Endodermal cell (in vitro differentiated cells): Measurements from ENCODE around the gene HYCC2. TPM values are rescaled to one million over a fixed set of nuclear protein-coding genes. Genes with fewer than 3 reads are reported as not detected.

Source experiments
- DNase-seq: peaks from one replicate; pipeline ENCODE4 v3.0.0-alpha.2; 2017
- H3K27ac ChIP-seq: 2 replicates; pipeline ENCODE4 v1.5.1; 2013; ENCODE audit warnings: mild to moderate bottlenecking, low read depth, low read length, moderate library complexity
- H3K27me3 ChIP-seq: 2 replicates; pipeline ENCODE4 v1.6.1; 2013; ENCODE audit warnings: mild to moderate bottlenecking, low read length, moderate library complexity; ENCODE audit not compliant: insufficient read depth, control insufficient read depth, poor library complexity, severe bottlenecking
- H3K36me3 ChIP-seq: 2 replicates; pipeline ENCODE4 v1.7.0; 2013; ENCODE audit warnings: mild to moderate bottlenecking, low read length, moderate library complexity; ENCODE audit not compliant: control insufficient read depth, insufficient read depth
- H3K4me1 ChIP-seq: one replicate; pipeline ENCODE4 v1.7.0; 2013; ENCODE audit warnings: low read length; ENCODE audit not compliant: control insufficient read depth, insufficient read depth
- H3K4me3 ChIP-seq: 2 replicates; pipeline ENCODE4 v1.5.1; 2013; ENCODE audit warnings: mild to moderate bottlenecking, low read length, moderate library complexity
- H3K9ac ChIP-seq: 2 replicates; pipeline ENCODE4 v1.6.1; 2013; ENCODE audit warnings: mild to moderate bottlenecking, low read length, moderate library complexity; ENCODE audit not compliant: poor library complexity, severe bottlenecking; ENCODE audit errors: extremely low read depth
- H3K9me3 ChIP-seq: 2 replicates; pipeline ENCODE4 v1.6.1; 2013; ENCODE audit warnings: mild to moderate bottlenecking, low read length, moderate library complexity; ENCODE audit not compliant: control insufficient read depth
- H3K27ac Mint-ChIP-seq: 2 replicates; pipeline ENCODE4 v1.8.0; 2020; ENCODE audit warnings: mixed read lengths
- H3K27me3 Mint-ChIP-seq: 2 replicates; pipeline ENCODE4 v1.8.0; 2021; ENCODE audit warnings: mild to moderate bottlenecking, mixed read lengths; ENCODE audit not compliant: insufficient read depth
- H3K36me3 Mint-ChIP-seq: 2 replicates; pipeline ENCODE4 v1.8.0; 2020; ENCODE audit warnings: low read depth, mixed read lengths
- H3K4me1 Mint-ChIP-seq: 2 replicates; pipeline ENCODE4 v1.8.0; 2020; ENCODE audit warnings: mixed read lengths
- H3K4me3 Mint-ChIP-seq: 2 replicates; pipeline ENCODE4 v1.8.0; 2020; ENCODE audit warnings: mild to moderate bottlenecking, moderate library complexity, mixed read lengths
- H3K9me3 Mint-ChIP-seq: 2 replicates; pipeline ENCODE4 v1.8.0; 2020; ENCODE audit warnings: mild to moderate bottlenecking, mixed read lengths
- WGBS, 2 experiments: methylation state at CpG; one replicate each; pipeline versions ENCODE4 v1.1.5 to v1.1.7; 2013; ENCODE audit warnings: missing lambda C conversion rate in 2 of 2, mixed read lengths in 1 of 2; ENCODE audit not compliant: insufficient coverage in 1 of 2, insufficient read length in 1 of 2; 5-methylcytosine and 5-hydroxymethylcytosine counted together
- long read RNA-seq, 4 experiments: library from polyadenylated mRNA in 2 of 4; library from RNA in 1 of 4; library from capped mRNA in 1 of 4; stranded (forward) in 3 of 4; unstranded in 1 of 4; transcript quantifications; one replicate each; pipeline ENCODE4 v2.0.0, GENCODE V29; 2020 to 2021; ENCODE audit warnings: inconsistent platforms in 1 of 4
- polyA plus RNA-seq, 2 experiments: library from polyadenylated mRNA; stranded (reverse); fragments of 50-300 nt; gene quantifications; one replicate each; pipeline ENCODE4 v1.2.3, GENCODE V29; 2013
- total RNA-seq, 2 donors: library from RNA; stranded (reverse); fragmentation: NEBNext Ultra II Directional in 1 of 2; extraction: Animal tissue kit (Norgen Biotek cat#: 25700) in 1 of 2; gene quantifications; 2 replicates in 1 of 2; 3 replicates in 1 of 2; pipeline ENCODE4 v1.2.1, GENCODE V29; 2021
- TF ChIP-seq, protein P1 (sequence below): fragments of 200-600 bp; sonication (generic); conservative IDR thresholded peaks from 2 replicates; pipeline ENCODE4 v1.5.0; 2021; ENCODE audit warnings: antibody characterized with exemption, mild to moderate bottlenecking

Gene HYCC2
- 10 to 100 TPM; 18.8 to 47.6 TPM for total RNA-seq
- 7.6 TPM for polyA plus RNA-seq (2013, experiment 1 of 2)
- 7.5 TPM for polyA plus RNA-seq (2013, experiment 2 of 2)
- long read RNA-seq, experiment 1, partial matches to known transcripts, result 1 of 11 reads
- long read RNA-seq, experiment 1, other reads (novel, unspliced or antisense), result 10 of 11 reads
- long read RNA-seq, experiment 2, full-length matches to known transcripts, result 21 of 90 reads
- long read RNA-seq, experiment 2, partial matches to known transcripts, result 18 of 90 reads
- long read RNA-seq, experiment 2, other reads (novel, unspliced or antisense), result 51 of 90 reads
- long read RNA-seq, experiment 3, full-length matches to known transcripts, result 36 of 87 reads
- long read RNA-seq, experiment 3, partial matches to known transcripts, result 8 of 87 reads
- long read RNA-seq, experiment 3, other reads (novel, unspliced or antisense), result 43 of 87 reads
- long read RNA-seq, experiment 4, partial matches to known transcripts, result 2 of 15 reads
- long read RNA-seq, experiment 4, other reads (novel, unspliced or antisense), result 13 of 15 reads

DNA sequence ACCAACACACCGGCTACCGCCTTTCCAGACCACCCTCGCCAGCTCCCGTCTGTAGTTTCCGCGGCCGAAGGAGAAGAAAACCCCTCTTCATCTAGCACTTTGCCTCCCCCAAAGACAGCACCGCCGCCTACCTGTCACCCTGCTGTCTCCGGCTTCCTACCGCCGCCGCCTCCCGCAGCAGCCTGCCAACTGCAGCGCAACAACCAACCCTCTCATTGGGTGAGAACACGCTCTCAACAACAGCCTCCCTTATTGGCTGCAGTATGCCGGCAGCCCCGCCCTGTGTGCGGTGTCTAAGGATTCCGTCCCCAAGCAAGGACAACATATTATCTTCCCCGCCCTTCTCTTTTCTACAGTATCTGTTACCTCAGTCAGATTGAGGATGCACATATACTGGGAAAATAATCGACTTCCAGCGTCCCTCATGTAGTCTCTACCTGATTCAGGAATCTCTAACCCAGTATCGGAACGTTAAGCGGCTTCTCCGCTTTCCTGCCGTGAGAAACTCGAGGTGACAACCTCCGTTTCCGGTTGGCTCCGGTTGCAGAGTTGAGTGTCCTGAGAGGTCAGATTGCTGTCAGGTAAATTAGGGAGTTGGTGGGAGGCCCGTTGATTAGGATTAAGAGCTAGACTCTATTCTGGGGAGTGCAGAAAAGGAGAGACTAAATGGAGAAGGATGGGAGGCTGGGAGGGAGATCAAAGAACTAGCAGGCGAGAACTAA, at the start of gene HYCC2, which contains the start of gene NDUFB3:
HYCC2 (minus strand) TSS at position 193 of the 722 bp plus-strand sequence. CDS start 47,662 bp downstream, outside the sequence.
NDUFB3 (plus strand) TSS at position 523 of the 722 bp plus-strand sequence. CDS start 6,882 bp downstream, outside the sequence.
- Histone ChIP-seq H3K9me3 (no peaks in the 10 kb centered on the region), H3K27ac (peak within 1 kb of the TSS; percentile 62), H3K36me3 (no peaks in the 10 kb centered on the region), H3K4me1 (no peaks in the 10 kb centered on the region), H3K27me3 (no peaks in the 10 kb centered on the region), H3K9ac (peak within 1 kb of the TSS; percentile 76), H3K4me3 (peak within 1 kb of the TSS; percentile 99)
- H3K27ac Mint-ChIP-seq, result peak within 1 kb of the TSS; percentile 95
- no peaks in the 10 kb centered on the region for H3K36me3 Mint-ChIP-seq
- WGBS, 2 experiments, result 0 to 1% methylated on average over 15 to 34 of the region's 34 CpGs
- H3K4me3 Mint-ChIP-seq, result peak within 1 kb of the TSS; percentile 98
- H3K4me1 Mint-ChIP-seq, result peaks cover 22% of the 10 kb centered on the region
- H3K9me3 Mint-ChIP-seq, result no peaks in the 10 kb centered on the region
- TF ChIP-seq, protein P1, sequence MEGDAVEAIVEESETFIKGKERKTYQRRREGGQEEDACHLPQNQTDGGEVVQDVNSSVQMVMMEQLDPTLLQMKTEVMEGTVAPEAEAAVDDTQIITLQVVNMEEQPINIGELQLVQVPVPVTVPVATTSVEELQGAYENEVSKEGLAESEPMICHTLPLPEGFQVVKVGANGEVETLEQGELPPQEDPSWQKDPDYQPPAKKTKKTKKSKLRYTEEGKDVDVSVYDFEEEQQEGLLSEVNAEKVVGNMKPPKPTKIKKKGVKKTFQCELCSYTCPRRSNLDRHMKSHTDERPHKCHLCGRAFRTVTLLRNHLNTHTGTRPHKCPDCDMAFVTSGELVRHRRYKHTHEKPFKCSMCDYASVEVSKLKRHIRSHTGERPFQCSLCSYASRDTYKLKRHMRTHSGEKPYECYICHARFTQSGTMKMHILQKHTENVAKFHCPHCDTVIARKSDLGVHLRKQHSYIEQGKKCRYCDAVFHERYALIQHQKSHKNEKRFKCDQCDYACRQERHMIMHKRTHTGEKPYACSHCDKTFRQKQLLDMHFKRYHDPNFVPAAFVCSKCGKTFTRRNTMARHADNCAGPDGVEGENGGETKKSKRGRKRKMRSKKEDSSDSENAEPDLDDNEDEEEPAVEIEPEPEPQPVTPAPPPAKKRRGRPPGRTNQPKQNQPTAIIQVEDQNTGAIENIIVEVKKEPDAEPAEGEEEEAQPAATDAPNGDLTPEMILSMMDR, result peak; percentile 42
- H3K27me3 Mint-ChIP-seq, result no peaks in the 10 kb centered on the region
- DNase-seq, result peak; percentile 97

DNA sequence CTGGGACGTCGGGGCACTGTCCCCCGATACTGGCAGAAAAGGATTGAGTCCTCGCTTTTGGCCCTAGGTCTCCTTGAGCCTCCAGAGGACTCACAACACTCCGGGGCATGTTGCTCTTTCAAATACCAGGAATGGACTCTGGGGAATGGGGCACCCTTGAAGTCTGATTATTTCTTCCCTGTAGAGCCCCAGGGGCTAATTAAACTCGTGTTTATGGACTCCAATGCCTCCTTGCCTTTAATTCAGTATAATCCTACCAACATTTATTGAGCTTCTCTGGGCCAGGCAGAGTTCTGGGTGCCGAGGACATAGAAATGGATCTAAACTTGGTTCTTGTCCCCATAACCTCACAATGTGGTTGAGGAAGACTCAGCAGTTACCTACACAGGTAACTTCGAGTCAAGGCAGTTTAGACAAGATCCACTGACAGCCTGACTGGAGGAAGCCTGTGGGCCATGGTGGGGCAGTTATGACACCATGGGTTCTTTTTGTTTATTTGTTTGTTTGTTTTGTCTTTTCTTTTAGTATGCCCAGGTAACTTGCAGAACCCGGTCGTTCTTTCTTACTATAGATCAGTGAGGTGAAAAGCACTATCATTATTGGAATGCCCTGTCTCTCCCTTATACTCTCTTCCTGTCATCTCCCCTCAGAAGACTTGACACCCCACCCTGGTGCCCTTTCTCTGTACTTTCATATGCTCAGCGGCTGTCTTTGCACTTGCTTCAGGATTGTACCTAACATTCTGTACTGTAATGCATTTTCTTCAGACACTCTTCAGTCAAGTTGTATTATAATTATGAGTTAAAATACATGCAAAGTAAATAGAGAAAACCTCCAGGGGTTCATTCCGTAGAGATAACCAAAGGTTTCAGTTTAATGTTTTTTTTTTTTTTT, 47.7 kb upstream of the HYCC2 start:
- peaks cover 5% of the 10 kb centered on the region for H3K9me3 Mint-ChIP-seq
- DNase-seq, result no peak
- peak overlapping the region; percentile 98 for H3K27ac Mint-ChIP-seq
- H3K4me1 Mint-ChIP-seq, result peaks cover 56% of the 10 kb centered on the region
- 27 to 48% methylated on average over 9 to 12 of the region's 12 CpGs for WGBS, 2 experiments
- H3K9ac ChIP-seq, result peak overlapping the region; percentile 96
- H3K27ac ChIP-seq, result no peak overlapping the region
- TF ChIP-seq, protein P1, result no peak
- H3K4me1 ChIP-seq, result peaks cover 10% of the 10 kb centered on the region
- peaks cover 5% of the 10 kb centered on the region for H3K9me3 ChIP-seq
- peak overlapping the region; percentile 95 for H3K4me3 ChIP-seq
- H3K4me3 Mint-ChIP-seq, result peak overlapping the region; percentile 95
- H3K36me3 Mint-ChIP-seq, result peaks cover 23% of the 10 kb centered on the region
- H3K36me3 ChIP-seq, result peaks cover 25% of the 10 kb centered on the region
- no peaks in the 10 kb centered on the region for H3K27me3 Mint-ChIP-seq
- no peaks in the 10 kb centered on the region for H3K27me3 ChIP-seq
